ENCODE measurements around the gene DGUOK. TPM values are rescaled to one million over a fixed set of nuclear protein-coding genes. Genes with fewer than 3 reads are reported as not detected.

Gene DGUOK
- total RNA-seq, 2 donors from 2014 or later: 61.1 to 85.2 TPM

- Histone ChIP-seq H3K4me1 (ENCODE audit: control insufficient read depth, insufficient read depth, low read length) (peaks cover 4% of the 10 kb centered on the region), H3K9me3 (ENCODE audit: control insufficient read depth, low read length) (peaks cover 8% of the 10 kb centered on the region), H3K9ac (ENCODE audit: extremely low read depth, low read length, poor library complexity, severe bottlenecking) (no peak overlapping the region), H3K27me3 (ENCODE audit: control insufficient read depth, insufficient read depth, low read length, poor library complexity, severe bottlenecking) (no peaks in the 10 kb centered on the region), H3K36me3 (ENCODE audit: control insufficient read depth, insufficient read depth, low read length) (peaks cover 24% of the 10 kb centered on the region), H3K27ac (ENCODE audit: low read depth, low read length) (no peak overlapping the region), H3K4me3 (ENCODE audit: low read length) (no peak overlapping the region)
- no peak for DNase-seq
- 94 to 100% methylated on average over 2 to 4 of the region's 4 CpGs for WGBS, 2 experiments (ENCODE audit: insufficient coverage in 1 of 2, insufficient read length in 1 of 2)
- TF ChIP-seq, protein P1, sequence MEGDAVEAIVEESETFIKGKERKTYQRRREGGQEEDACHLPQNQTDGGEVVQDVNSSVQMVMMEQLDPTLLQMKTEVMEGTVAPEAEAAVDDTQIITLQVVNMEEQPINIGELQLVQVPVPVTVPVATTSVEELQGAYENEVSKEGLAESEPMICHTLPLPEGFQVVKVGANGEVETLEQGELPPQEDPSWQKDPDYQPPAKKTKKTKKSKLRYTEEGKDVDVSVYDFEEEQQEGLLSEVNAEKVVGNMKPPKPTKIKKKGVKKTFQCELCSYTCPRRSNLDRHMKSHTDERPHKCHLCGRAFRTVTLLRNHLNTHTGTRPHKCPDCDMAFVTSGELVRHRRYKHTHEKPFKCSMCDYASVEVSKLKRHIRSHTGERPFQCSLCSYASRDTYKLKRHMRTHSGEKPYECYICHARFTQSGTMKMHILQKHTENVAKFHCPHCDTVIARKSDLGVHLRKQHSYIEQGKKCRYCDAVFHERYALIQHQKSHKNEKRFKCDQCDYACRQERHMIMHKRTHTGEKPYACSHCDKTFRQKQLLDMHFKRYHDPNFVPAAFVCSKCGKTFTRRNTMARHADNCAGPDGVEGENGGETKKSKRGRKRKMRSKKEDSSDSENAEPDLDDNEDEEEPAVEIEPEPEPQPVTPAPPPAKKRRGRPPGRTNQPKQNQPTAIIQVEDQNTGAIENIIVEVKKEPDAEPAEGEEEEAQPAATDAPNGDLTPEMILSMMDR (conservative IDR thresholded peaks at IDR 0.05): no peak
- peaks cover 29% of the 10 kb centered on the region for H3K4me1 Mint-ChIP-seq
- peaks cover 5% of the 10 kb centered on the region for H3K9me3 Mint-ChIP-seq
- no peaks in the 10 kb centered on the region for H3K27me3 Mint-ChIP-seq (ENCODE audit: insufficient read depth)
- H3K4me3 Mint-ChIP-seq: no peak overlapping the region
- H3K27ac Mint-ChIP-seq: no peak overlapping the region
- peaks cover 34% of the 10 kb centered on the region for H3K36me3 Mint-ChIP-seq (ENCODE audit: low read depth)
Observed at GRCh38 chr2:73961274-73961673, 34.6 kb downstream of the DGUOK start.

DNA sequence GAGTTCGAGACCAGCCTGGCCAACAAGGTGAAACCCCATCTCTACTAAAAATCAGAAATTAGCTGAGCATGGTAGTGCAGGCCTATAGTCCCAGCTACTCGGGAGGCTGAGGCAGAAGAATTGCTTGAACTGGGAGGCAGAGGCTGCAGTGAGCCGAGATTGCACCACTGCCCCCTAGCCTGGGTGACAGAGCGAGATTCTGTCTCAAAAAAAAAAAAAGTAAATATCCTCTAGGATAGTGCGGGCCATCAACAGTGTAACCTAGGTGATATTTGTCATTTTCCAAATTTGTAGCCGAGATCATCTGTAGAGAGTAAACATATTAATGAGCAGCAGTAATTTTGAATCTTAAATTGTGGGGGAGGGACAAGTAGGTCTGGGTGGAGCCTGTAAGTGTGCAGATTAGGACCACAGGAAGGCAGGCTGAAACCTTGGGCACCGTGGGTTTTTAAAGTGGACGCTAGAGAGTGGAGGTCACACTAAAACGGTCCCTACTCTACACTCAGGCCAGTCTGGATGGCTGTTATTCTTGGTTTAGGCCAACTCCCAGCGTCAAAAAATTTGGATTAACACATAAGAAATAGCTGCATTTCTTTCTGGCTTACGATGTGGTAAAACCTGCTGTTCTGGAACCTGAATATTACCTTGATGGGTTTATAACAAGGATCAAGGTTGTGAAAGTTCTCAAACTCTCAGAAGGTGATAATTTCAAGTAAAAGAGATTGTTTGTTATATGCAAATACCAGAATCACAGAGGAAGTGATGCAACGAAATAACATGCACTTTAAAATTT, 35.3 kb downstream of the DGUOK start:
- H3K36me3 Mint-ChIP-seq (ENCODE audit: low read depth): peaks cover 28% of the 10 kb centered on the region
- H3K27ac Mint-ChIP-seq: no peak overlapping the region
- Histone ChIP-seq H3K36me3 (ENCODE audit: control insufficient read depth, insufficient read depth, low read length) (peaks cover 18% of the 10 kb centered on the region), H3K9ac (ENCODE audit: extremely low read depth, low read length, poor library complexity, severe bottlenecking) (no peak overlapping the region), H3K9me3 (ENCODE audit: control insufficient read depth, low read length) (peaks cover 8% of the 10 kb centered on the region), H3K4me3 (ENCODE audit: low read length) (no peak overlapping the region), H3K27ac (ENCODE audit: low read depth, low read length) (no peak overlapping the region), H3K27me3 (ENCODE audit: control insufficient read depth, insufficient read depth, low read length, poor library complexity, severe bottlenecking) (no peaks in the 10 kb centered on the region), H3K4me1 (ENCODE audit: control insufficient read depth, insufficient read depth, low read length) (peaks cover 4% of the 10 kb centered on the region)
- no peaks in the 10 kb centered on the region for H3K27me3 Mint-ChIP-seq (ENCODE audit: insufficient read depth)
- WGBS, 2 experiments (ENCODE audit: insufficient coverage in 1 of 2, insufficient read length in 1 of 2): 89 to 92% methylated on average over 11 to 12 of the region's 12 CpGs
- H3K9me3 Mint-ChIP-seq: peaks cover 5% of the 10 kb centered on the region
- peaks cover 23% of the 10 kb centered on the region for H3K4me1 Mint-ChIP-seq
- H3K4me3 Mint-ChIP-seq: no peak overlapping the region
- peak; percentile 53 for DNase-seq
- TF ChIP-seq, protein P1 (conservative IDR thresholded peaks at IDR 0.05): peak; percentile 43

- H3K4me1 ChIP-seq (ENCODE audit: control insufficient read depth, insufficient read depth, low read length): peaks cover 4% of the 10 kb centered on the region
- Mint-ChIP-seq H3K36me3 (ENCODE audit: low read depth) (peaks cover 24% of the 10 kb centered on the region), H3K27ac (no peak overlapping the region), H3K4me1 (peaks cover 20% of the 10 kb centered on the region), H3K4me3 (no peak overlapping the region), H3K9me3 (peaks cover 5% of the 10 kb centered on the region), H3K27me3 (ENCODE audit: insufficient read depth) (no peaks in the 10 kb centered on the region)
- H3K4me3 ChIP-seq (ENCODE audit: low read length): no peak overlapping the region
- H3K27ac ChIP-seq (ENCODE audit: low read depth, low read length): no peak overlapping the region
- peaks cover 16% of the 10 kb centered on the region for H3K36me3 ChIP-seq (ENCODE audit: control insufficient read depth, insufficient read depth, low read length)
- no peaks in the 10 kb centered on the region for H3K27me3 ChIP-seq (ENCODE audit: control insufficient read depth, insufficient read depth, low read length, poor library complexity, severe bottlenecking)
- no peak overlapping the region for H3K9ac ChIP-seq (ENCODE audit: extremely low read depth, low read length, poor library complexity, severe bottlenecking)
- 92 to 97% methylated on average over 3 to 5 of the region's 5 CpGs for WGBS, 2 experiments (ENCODE audit: insufficient coverage in 1 of 2, insufficient read length in 1 of 2)
- TF ChIP-seq, protein P1 (conservative IDR thresholded peaks at IDR 0.05): no peak
- no peak for DNase-seq
- peaks cover 8% of the 10 kb centered on the region for H3K9me3 ChIP-seq (ENCODE audit: control insufficient read depth, low read length)
Observed at GRCh38 chr2:73962798-73963197, 36.1 kb downstream of the DGUOK start.

All from endodermal cell (in vitro differentiated cells).